GM18498 (cell line): ENCODE measurements around the gene SCUBE1.

Experiments
- ATAC-seq: cut with Tn5 transposase; IDR thresholded peaks from one replicate; pipeline ENCODE4 v1.9.1; 2021; ENCODE audit warnings: mild to moderate bottlenecking, moderate library complexity; ENCODE audit not compliant: unreplicated experiment

Gene SCUBE1

GRCh38 chr22:43220625-43221380, 122.4 kb downstream of the SCUBE1 start:
- no peak for ATAC-seq

GRCh38 chr22:43218786-43219185, 124.4 kb downstream of the SCUBE1 start:
- ATAC-seq = no peak

GRCh38 chr22:43217285-43218030, 125.7 kb downstream of the SCUBE1 start:
- no peak for ATAC-seq

GRCh38 chr22:43216738-43217137, 126.4 kb downstream of the SCUBE1 start:
- ATAC-seq = no peak

- no peak for ATAC-seq
Observed at GRCh38 chr22:43213962-43214361, 129.2 kb downstream of the SCUBE1 start.

- no peak for ATAC-seq
Observed at GRCh38 chr22:43213051-43213450, 130.1 kb downstream of the SCUBE1 start.

- ATAC-seq = no peak
Observed at GRCh38 chr22:43212434-43212952, 130.7 kb downstream of the SCUBE1 start.

- ATAC-seq = no peak
Observed at GRCh38 chr22:43211941-43212433, 131.2 kb downstream of the SCUBE1 start.

GRCh38 chr22:43210631-43211515, 132.3 kb downstream of the SCUBE1 start:
- no peak for ATAC-seq

- no peak for ATAC-seq
Observed at GRCh38 chr22:43209971-43210370, 133.2 kb downstream of the SCUBE1 start.

GRCh38 chr22:43209523-43209890, 133.7 kb downstream of the SCUBE1 start:
- no peak for ATAC-seq

- ATAC-seq = no peak
Observed at GRCh38 chr22:43208703-43209522, 134.3 kb downstream of the SCUBE1 start.

GRCh38 chr22:43207849-43208702, 135.1 kb downstream of the SCUBE1 start:
- no peak for ATAC-seq

GRCh38 chr22:43207386-43207785, 135.8 kb downstream of the SCUBE1 start:
- ATAC-seq = no peak

GRCh38 chr22:43206509-43207161, 136.5 kb downstream of the SCUBE1 start:
- ATAC-seq = no peak

GRCh38 chr22:43205748-43206508, 137.2 kb downstream of the SCUBE1 start:
- no peak for ATAC-seq

- no peak for ATAC-seq
Observed at GRCh38 chr22:43205261-43205691, 137.9 kb downstream of the SCUBE1 start.

GRCh38 chr22:43203471-43203981, 139.6 kb downstream of the SCUBE1 start:
- ATAC-seq = no peak
